ENCODE results near the gene FOXL1.

Gene FOXL1

GRCh38 chr16:86536621-86537020, 41.7 kb upstream of the FOXL1 start:
- TF ChIP-seq CTCF (IDR thresholded peaks at IDR 0.05; ENCODE audit: insufficient read depth, low read length, poor library complexity, severe bottlenecking) (no peak), EZH2phosphoT487 (conservative IDR thresholded peaks at IDR 0.05; ENCODE audit: low read length) (no peak)
- no peak overlapping the region for H3K27ac ChIP-seq (ENCODE audit: low read depth, low read length)
- H2AFZ ChIP-seq (ENCODE audit: low read depth, low read length, severe bottlenecking): no peak overlapping the region
- no peak overlapping the region for H3K9ac ChIP-seq (ENCODE audit: low read length)
- no peaks in the 10 kb centered on the region for H3K27me3 ChIP-seq (ENCODE audit: low read length)
- H3K36me3 ChIP-seq (ENCODE audit: low read length): no peaks in the 10 kb centered on the region
- H3K4me2 ChIP-seq (ENCODE audit: low read depth, low read length, poor library complexity, severe bottlenecking): no peak overlapping the region
- no peaks in the 10 kb centered on the region for H4K20me1 ChIP-seq (ENCODE audit: low read depth, low read length)
- H3K9me3 ChIP-seq (ENCODE audit: insufficient read depth, low read length): no peaks in the 10 kb centered on the region
- no peaks in the 10 kb centered on the region for H3K9me2 ChIP-seq (replicated peaks; ENCODE audit: insufficient read depth, low read length)
- no peak overlapping the region for H3K4me3 ChIP-seq (ENCODE audit: insufficient read depth, low read length, poor library complexity, severe bottlenecking)
- no peaks in the 10 kb centered on the region for H3K79me2 ChIP-seq (ENCODE audit: insufficient read depth, low read length)
- no peaks in the 10 kb centered on the region for H3F3A ChIP-seq (ENCODE audit: insufficient read depth)

- Histone ChIP-seq H3K4me2 (ENCODE audit: low read depth, low read length, poor library complexity, severe bottlenecking) (no peak overlapping the region), H3K9ac (ENCODE audit: low read length) (no peak overlapping the region), H3K79me2 (ENCODE audit: insufficient read depth, low read length) (no peaks in the 10 kb centered on the region), H3K27me3 (ENCODE audit: low read length) (no peaks in the 10 kb centered on the region), H3F3A (ENCODE audit: insufficient read depth) (no peaks in the 10 kb centered on the region), H3K36me3 (ENCODE audit: low read length) (no peaks in the 10 kb centered on the region), H3K9me2 (replicated peaks; ENCODE audit: insufficient read depth, low read length) (no peaks in the 10 kb centered on the region), H3K9me3 (ENCODE audit: insufficient read depth, low read length) (no peaks in the 10 kb centered on the region), H4K20me1 (ENCODE audit: low read depth, low read length) (no peaks in the 10 kb centered on the region), H3K4me3 (ENCODE audit: insufficient read depth, low read length, poor library complexity, severe bottlenecking) (no peak overlapping the region), H3K27ac (ENCODE audit: low read depth, low read length) (no peak overlapping the region), H2AFZ (ENCODE audit: low read depth, low read length, severe bottlenecking) (no peak overlapping the region)
- TF ChIP-seq CTCF (IDR thresholded peaks at IDR 0.05; ENCODE audit: insufficient read depth, low read length, poor library complexity, severe bottlenecking): no peak
- no peak for TF ChIP-seq EZH2phosphoT487 (conservative IDR thresholded peaks at IDR 0.05; ENCODE audit: low read length)
Measured at GRCh38 chr16:86537486-86537885, 40.9 kb upstream of the FOXL1 start.

GRCh38 chr16:86538196-86538780, 40.1 kb upstream of the FOXL1 start:
- H3K4me2 ChIP-seq (ENCODE audit: low read depth, low read length, poor library complexity, severe bottlenecking): no peak overlapping the region
- H3F3A ChIP-seq (ENCODE audit: insufficient read depth): no peaks in the 10 kb centered on the region
- H3K27me3 ChIP-seq (ENCODE audit: low read length): no peaks in the 10 kb centered on the region
- H3K4me3 ChIP-seq (ENCODE audit: insufficient read depth, low read length, poor library complexity, severe bottlenecking): no peak overlapping the region
- no peak overlapping the region for H3K27ac ChIP-seq (ENCODE audit: low read depth, low read length)
- no peaks in the 10 kb centered on the region for H3K79me2 ChIP-seq (ENCODE audit: insufficient read depth, low read length)
- no peak for TF ChIP-seq CTCF (IDR thresholded peaks at IDR 0.05; ENCODE audit: insufficient read depth, low read length, poor library complexity, severe bottlenecking)
- no peak for TF ChIP-seq EZH2phosphoT487 (conservative IDR thresholded peaks at IDR 0.05; ENCODE audit: low read length)
- no peak overlapping the region for H2AFZ ChIP-seq (ENCODE audit: low read depth, low read length, severe bottlenecking)
- H3K36me3 ChIP-seq (ENCODE audit: low read length): no peaks in the 10 kb centered on the region
- no peaks in the 10 kb centered on the region for H3K9me3 ChIP-seq (ENCODE audit: insufficient read depth, low read length)
- no peaks in the 10 kb centered on the region for H3K9me2 ChIP-seq (replicated peaks; ENCODE audit: insufficient read depth, low read length)
- no peaks in the 10 kb centered on the region for H4K20me1 ChIP-seq (ENCODE audit: low read depth, low read length)
- no peak overlapping the region for H3K9ac ChIP-seq (ENCODE audit: low read length)
